Hematopoietic multipotent progenitor cell (in vitro differentiated cells): ENCODE measurements around the gene ETDC. TPM values are rescaled to one million over a fixed set of nuclear protein-coding genes. Genes with fewer than 3 reads are reported as not detected.
A peak's percentile ranks its signal among the peaks of the same experiment; 100 is the strongest.
"Not testable (repeated sequence)": the region's sequence is repeated elsewhere in the genome, so short reads cannot be mapped to it uniquely, and the experiment has no call there.

Source experiments
- DNase-seq, 3 donors: peaks; one replicate each; pipeline ENCODE4 v3.0.0-alpha.2; 2011 to 2015; ENCODE audit warnings: low read depth in 2 of 3, low spot score in 2 of 3
- total RNA-seq: library from RNA; depleted of rRNA; stranded (reverse); fragments of >200 nt; gene quantifications from one replicate; pipeline ENCODE4 v1.2.3, GENCODE V29; 2012

ETDC gene
- total RNA-seq = not detected

GRCh38 chrX:135309430-135309923 is at the start of gene ETDC:
TSS of gene ETDC (plus strand) at chrX:135309480. CDS start at chrX:135309480, 0 bp downstream.
- DNase-seq = no peak

GRCh38 chrX:135260976-135261375 is 48.3 kb upstream of the ETDC start:
- not testable (repeated sequence) for DNase-seq

- DNase-seq = not testable (repeated sequence)
Measured at GRCh38 chrX:135263376-135263775, 45.9 kb upstream of the ETDC start.

GRCh38 chrX:135264206-135264605 is 45.1 kb upstream of the ETDC start:
- DNase-seq = no peak

GRCh38 chrX:135273162-135273561 is 36.1 kb upstream of the ETDC start:
- DNase-seq = no peak

- DNase-seq = peak in 1 of 3 donors; percentile 19
Measured at GRCh38 chrX:135275973-135276372, 33.3 kb upstream of the ETDC start.

GRCh38 chrX:135287266-135287823 is 21.9 kb upstream of the ETDC start:
- DNase-seq = no peak

- peak in 2 of 3 donors; percentile 18 to 56 for DNase-seq
Measured at GRCh38 chrX:135295238-135295943, 13.9 kb upstream of the ETDC start.

GRCh38 chrX:135295944-135296305 is 13.4 kb upstream of the ETDC start:
- no peak for DNase-seq

- DNase-seq = no peak
Measured at GRCh38 chrX:135302269-135302873, 6.9 kb upstream of the ETDC start.

- DNase-seq = no peak
Measured at GRCh38 chrX:135304741-135305140, 4.5 kb upstream of the ETDC start.

- no peak for DNase-seq
Measured at GRCh38 chrX:135307171-135307570, 2.1 kb upstream of the ETDC start.

- peak in 1 of 3 donors; percentile 6 for DNase-seq
Measured at GRCh38 chrX:135308345-135308855, 880 bp upstream of the ETDC start.

- no peak for DNase-seq
Measured at GRCh38 chrX:135315864-135316263, 6.6 kb downstream of the ETDC start.

- DNase-seq = no peak
Measured at GRCh38 chrX:135324463-135324862, 15.2 kb downstream of the ETDC start.

GRCh38 chrX:135325036-135325818 is 15.9 kb downstream of the ETDC start:
- not testable (repeated sequence) for DNase-seq

GRCh38 chrX:135327299-135327698 is 18.0 kb downstream of the ETDC start:
- no peak for DNase-seq

GRCh38 chrX:135328421-135329005 is 19.2 kb downstream of the ETDC start:
- no peak for DNase-seq

- no peak for DNase-seq
Measured at GRCh38 chrX:135330706-135331105, 21.4 kb downstream of the ETDC start.

- no peak for DNase-seq
Measured at GRCh38 chrX:135331525-135331924, 22.2 kb downstream of the ETDC start.

- no peak for DNase-seq
Measured at GRCh38 chrX:135340831-135341230, 31.6 kb downstream of the ETDC start.
